Transverse colon (tissue), 3 donors: Measurements from ENCODE around the gene STRIP2.

Source experiments
- POLR2A ChIP-seq: fragments of 450-650 bp; IDR thresholded peaks from one replicate; pipeline ENCODE4 v1.6.1; 2016; ENCODE audit warnings: antibody characterized with exemption, mild to moderate bottlenecking, moderate library complexity
- TF ChIP-seq, protein P1 (sequence below), 5 experiments: fragments of 200-600 bp in 3 of 5; fragments of 450-650 bp in 2 of 5; sonication (generic) in 3 of 5; IDR thresholded peaks; 1 replicate in 2 of 5; 2 replicates in 3 of 5; pipeline ENCODE4 v1.5.1; 2016 to 2017; ENCODE audit warnings: antibody characterized with exemption in 5 of 5, inconsistent platforms in 3 of 5, mild to moderate bottlenecking in 2 of 5, moderate library complexity in 1 of 5

DNA sequence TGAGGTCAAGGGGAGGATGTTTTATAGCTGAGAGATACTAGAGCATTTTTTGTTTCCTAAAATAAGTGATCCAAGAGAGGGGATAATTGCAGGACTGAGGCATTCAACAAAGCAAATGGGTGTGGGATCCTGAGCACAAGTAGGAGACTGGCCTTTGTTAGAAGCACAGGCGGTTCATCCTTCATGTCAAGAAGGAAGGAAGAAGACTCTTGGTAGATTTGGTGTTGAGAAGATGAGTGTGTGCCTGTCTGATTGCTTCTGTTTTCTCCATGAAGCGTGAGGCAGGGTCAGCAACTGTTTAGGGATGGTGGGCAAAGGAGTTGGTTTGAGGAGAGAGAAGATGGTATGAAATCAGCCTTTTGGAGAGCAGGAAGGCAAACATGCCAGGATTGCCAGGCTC is 27.6 kb downstream of the STRIP2 start:
- TF ChIP-seq, protein P1, sequence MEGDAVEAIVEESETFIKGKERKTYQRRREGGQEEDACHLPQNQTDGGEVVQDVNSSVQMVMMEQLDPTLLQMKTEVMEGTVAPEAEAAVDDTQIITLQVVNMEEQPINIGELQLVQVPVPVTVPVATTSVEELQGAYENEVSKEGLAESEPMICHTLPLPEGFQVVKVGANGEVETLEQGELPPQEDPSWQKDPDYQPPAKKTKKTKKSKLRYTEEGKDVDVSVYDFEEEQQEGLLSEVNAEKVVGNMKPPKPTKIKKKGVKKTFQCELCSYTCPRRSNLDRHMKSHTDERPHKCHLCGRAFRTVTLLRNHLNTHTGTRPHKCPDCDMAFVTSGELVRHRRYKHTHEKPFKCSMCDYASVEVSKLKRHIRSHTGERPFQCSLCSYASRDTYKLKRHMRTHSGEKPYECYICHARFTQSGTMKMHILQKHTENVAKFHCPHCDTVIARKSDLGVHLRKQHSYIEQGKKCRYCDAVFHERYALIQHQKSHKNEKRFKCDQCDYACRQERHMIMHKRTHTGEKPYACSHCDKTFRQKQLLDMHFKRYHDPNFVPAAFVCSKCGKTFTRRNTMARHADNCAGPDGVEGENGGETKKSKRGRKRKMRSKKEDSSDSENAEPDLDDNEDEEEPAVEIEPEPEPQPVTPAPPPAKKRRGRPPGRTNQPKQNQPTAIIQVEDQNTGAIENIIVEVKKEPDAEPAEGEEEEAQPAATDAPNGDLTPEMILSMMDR (IDR thresholded peaks at IDR 0.05) = no peak
- TF ChIP-seq POLR2A = no peak
